ENCODE measurements around the gene RHEB. TPM values are rescaled to one million over a fixed set of nuclear protein-coding genes. Genes with fewer than 3 reads are reported as not detected.

Gene RHEB
- polyA plus RNA-seq (2012; ENCODE audit: insufficient read depth, insufficient read length, low read depth), result 88.3 TPM

GRCh38 chr7:151519765-151520418 is at the start of gene RHEB:
RHEB (minus strand) TSS chr7:151519895; CDS start chr7:151519511, 384 bp downstream.
- TF ChIP-seq CTCF (IDR thresholded peaks at IDR 0.05; ENCODE audit: low read depth, low read length), result no peak
- Histone ChIP-seq H3K4me1 (no peaks in the 10 kb centered on the region), H3K27me3 (no peaks in the 10 kb centered on the region), H3K4me3 (ENCODE audit: low read depth, low read length) (peak within 1 kb of the TSS; percentile 94), H3K9me3 (peaks cover 7% of the 10 kb centered on the region; the same call in 1 of the 2 replicates), H3K36me3 (peaks cover 5% of the 10 kb centered on the region)
- DNase-seq, result peak; percentile 98

- no peak for DNase-seq
- Histone ChIP-seq H3K27me3 (no peaks in the 10 kb centered on the region), H3K36me3 (no peaks in the 10 kb centered on the region), H3K4me1 (0 out of 2 replicates have a peak, but pooled peaks cover 4% of the 10 kb centered on the region), H3K4me3 (ENCODE audit: low read depth, low read length) (no peak overlapping the region), H3K9me3 (no peaks in the 10 kb centered on the region)
- TF ChIP-seq CTCF (IDR thresholded peaks at IDR 0.05; ENCODE audit: low read depth, low read length), result no peak
These were observed 47.2 kb upstream of the RHEB start for GRCh38 chr7:151566897-151567320.

GRCh38 chr7:151565541-151565940 is 45.8 kb upstream of the RHEB start:
- H3K9me3 ChIP-seq, result no peaks in the 10 kb centered on the region
- no peaks in the 10 kb centered on the region for H3K27me3 ChIP-seq
- H3K36me3 ChIP-seq, result no peaks in the 10 kb centered on the region
- no peak overlapping the region for H3K4me3 ChIP-seq (ENCODE audit: low read depth, low read length)
- 0 out of 2 replicates have a peak, but pooled peaks cover 4% of the 10 kb centered on the region for H3K4me1 ChIP-seq
- TF ChIP-seq CTCF (IDR thresholded peaks at IDR 0.05; ENCODE audit: low read depth, low read length), result no peak
- DNase-seq, result no peak

GRCh38 chr7:151560243-151560642 is 40.5 kb upstream of the RHEB start:
- H3K4me1 ChIP-seq, result no peaks in the 10 kb centered on the region
- no peaks in the 10 kb centered on the region for H3K36me3 ChIP-seq
- TF ChIP-seq CTCF (IDR thresholded peaks at IDR 0.05; ENCODE audit: low read depth, low read length), result no peak

GRCh38 chr7:151559557-151560183 is 40.0 kb upstream of the RHEB start:
- Histone ChIP-seq H3K4me3 (ENCODE audit: low read depth, low read length) (no peak overlapping the region), H3K27me3 (no peaks in the 10 kb centered on the region), H3K36me3 (no peaks in the 10 kb centered on the region), H3K4me1 (no peaks in the 10 kb centered on the region), H3K9me3 (no peaks in the 10 kb centered on the region)
- no peak for TF ChIP-seq CTCF (IDR thresholded peaks at IDR 0.05; ENCODE audit: low read depth, low read length)
- DNase-seq, result no peak

More at GRCh38 chr7:151560243-151560642, 40.5 kb upstream of the RHEB start:
- Histone ChIP-seq H3K27me3 (no peaks in the 10 kb centered on the region), H3K4me3 (ENCODE audit: low read depth, low read length) (no peak overlapping the region), H3K9me3 (no peaks in the 10 kb centered on the region)
- DNase-seq, result no peak

GRCh38 chr7:151558575-151558974 is 38.9 kb upstream of the RHEB start:
- no peaks in the 10 kb centered on the region for H3K36me3 ChIP-seq
- H3K4me3 ChIP-seq (ENCODE audit: low read depth, low read length), result no peak overlapping the region
- H3K9me3 ChIP-seq, result no peaks in the 10 kb centered on the region
- DNase-seq, result no peak
- H3K4me1 ChIP-seq, result no peaks in the 10 kb centered on the region
- H3K27me3 ChIP-seq, result no peaks in the 10 kb centered on the region
- no peak for TF ChIP-seq CTCF (IDR thresholded peaks at IDR 0.05; ENCODE audit: low read depth, low read length)
